ENCODE measurements around the gene COL23A1.

DNA sequence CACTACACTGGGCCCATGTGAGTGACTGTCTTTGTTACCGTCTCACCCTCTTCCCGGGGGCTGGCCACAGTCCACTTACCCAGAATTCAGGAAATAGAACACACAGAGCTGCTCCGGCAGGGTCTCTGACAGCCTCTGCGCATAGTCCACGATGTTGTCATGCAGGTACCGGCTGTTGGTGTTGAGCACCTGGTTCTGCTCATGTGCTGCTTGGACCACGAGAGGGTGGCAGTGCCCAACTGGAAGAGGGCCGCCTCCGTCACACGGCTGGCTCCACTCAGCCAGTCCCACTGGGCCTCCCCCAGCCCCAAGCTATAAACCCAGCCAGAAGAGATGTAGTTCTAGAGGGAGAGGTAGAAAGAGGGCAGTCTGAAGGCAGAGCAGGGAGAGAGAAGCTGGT, 360.3 kb downstream of the COL23A1 start:
- no peak for TF ChIP-seq POLR2A (IDR thresholded peaks at IDR 0.05; ENCODE audit: low read depth, low read length)
- no peak for TF ChIP-seq TAF1 (IDR thresholded peaks at IDR 0.05; ENCODE audit: low read depth, low read length)
- no peak for TF ChIP-seq SPI1 (IDR thresholded peaks at IDR 0.05; ENCODE audit: low read depth, low read length)
- no peak for TF ChIP-seq POLR2AphosphoS5 (IDR thresholded peaks at IDR 0.05; ENCODE audit: low read depth, low read length)
